Measurements from ENCODE around the gene YAP1.

YAP1 gene

GRCh38 chr11:102223859-102224258 is 113.6 kb downstream of the YAP1 start:
- TF ChIP-seq CTCF (conservative IDR thresholded peaks at IDR 0.05) = no peak

GRCh38 chr11:102225689-102226568 is 115.7 kb downstream of the YAP1 start:
- no peak for TF ChIP-seq CTCF (conservative IDR thresholded peaks at IDR 0.05)
- H3K27ac ChIP-seq = peak overlapping the region; percentile 94

More at GRCh38 chr11:102223859-102224258, 113.6 kb downstream of the YAP1 start:
- no peak overlapping the region for H3K27ac ChIP-seq

- TF ChIP-seq CTCF (conservative IDR thresholded peaks at IDR 0.05) = no peak
- peak overlapping the region; percentile 94 for H3K27ac ChIP-seq
Measured at GRCh38 chr11:102226702-102227490, 116.6 kb downstream of the YAP1 start.

- no peak; the same call in 1 of the 2 replicates for TF ChIP-seq CTCF (conservative IDR thresholded peaks at IDR 0.05)
- H3K27ac ChIP-seq = peak overlapping the region; percentile 94
Measured at GRCh38 chr11:102229510-102230123, 119.4 kb downstream of the YAP1 start.

GRCh38 chr11:102230186-102230585 is 119.9 kb downstream of the YAP1 start:
- peak overlapping the region; percentile 94 for H3K27ac ChIP-seq
- no peak for TF ChIP-seq CTCF (conservative IDR thresholded peaks at IDR 0.05)

- TF ChIP-seq CTCF (conservative IDR thresholded peaks at IDR 0.05) = no peak
- peak overlapping the region; percentile 94 for H3K27ac ChIP-seq
Measured at GRCh38 chr11:102230911-102231310, 120.7 kb downstream of the YAP1 start.

Measured in VCaP (cell line).